LNCaP clone FGC (cell line): Measurements from ENCODE around the gene KDM4B.

Source experiments
- DNase-seq: peaks from one replicate; pipeline ENCODE4 v3.0.0-alpha.2; 2011; ENCODE audit warnings: low read depth
- H3K4me3 ChIP-seq: 2 replicates; pipeline ENCODE4 v1.5.1; 2011; ENCODE audit warnings: mild to moderate bottlenecking, low read depth, low read length, control low read depth
- CTCF ChIP-seq: IDR thresholded peaks from 2 replicates; pipeline ENCODE4 v1.5.1; 2012; ENCODE audit warnings: mild to moderate bottlenecking; ENCODE audit not compliant: control insufficient read depth, insufficient read depth; ENCODE audit errors: extremely low read depth

Gene KDM4B

GRCh38 chr19:5202553-5202952 lies 233.6 kb downstream of the KDM4B start:
- TF ChIP-seq CTCF, result no peak
- DNase-seq, result no peak
- no peak overlapping the region for H3K4me3 ChIP-seq
